DMS 273 (cell line): Measurements from ENCODE around the gene KCNB1.
"Not testable (repeated sequence)": the region's sequence is repeated elsewhere in the genome, so short reads cannot be mapped to it uniquely, and the experiment has no call there.

Experiments used
- DNase-seq: peaks from one replicate; lab custom pipeline; 2025; ENCODE audit not compliant: unreplicated experiment; lab: John Stamatoyannopoulos, UW

KCNB1 gene

GRCh38 chr20:49411221-49411925 lies 71.1 kb downstream of the KCNB1 start:
- no peak for DNase-seq

GRCh38 chr20:49409975-49410621 lies 72.4 kb downstream of the KCNB1 start:
- DNase-seq: not testable (repeated sequence)

- DNase-seq: no peak
Observed at GRCh38 chr20:49409302-49409974, 73.0 kb downstream of the KCNB1 start.

- DNase-seq: no peak
Observed at GRCh38 chr20:49408509-49409104, 73.9 kb downstream of the KCNB1 start.

- DNase-seq: no peak
Observed at GRCh38 chr20:49406666-49407065, 75.8 kb downstream of the KCNB1 start.

- DNase-seq: no peak
Observed at GRCh38 chr20:49405696-49406095, 76.8 kb downstream of the KCNB1 start.

GRCh38 chr20:49405062-49405683 lies 77.3 kb downstream of the KCNB1 start:
- DNase-seq: no peak

DNA sequence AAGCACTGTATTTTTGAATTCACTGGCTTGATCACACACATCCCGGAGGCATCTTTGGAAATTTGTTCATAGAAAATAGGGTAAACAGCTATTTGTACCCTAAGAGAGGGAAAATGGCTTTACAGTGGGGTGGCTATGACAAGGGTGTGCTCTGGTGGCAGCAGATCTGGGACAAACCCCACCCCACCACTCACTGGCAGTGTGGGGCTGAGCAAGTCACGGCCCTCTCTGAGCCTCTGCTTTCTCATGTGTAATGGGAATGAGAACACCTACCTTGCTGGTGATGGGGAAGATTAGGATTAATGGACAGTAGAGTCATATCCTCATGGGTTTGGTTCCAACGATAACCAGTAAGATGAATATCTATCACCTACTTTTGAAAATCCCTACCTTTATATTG lies 78.0 kb downstream of the KCNB1 start:
- no peak for DNase-seq

GRCh38 chr20:49403911-49404310 lies 78.6 kb downstream of the KCNB1 start:
- DNase-seq: no peak

- DNase-seq: no peak
Observed at GRCh38 chr20:49403012-49403411, 79.5 kb downstream of the KCNB1 start.

DNA sequence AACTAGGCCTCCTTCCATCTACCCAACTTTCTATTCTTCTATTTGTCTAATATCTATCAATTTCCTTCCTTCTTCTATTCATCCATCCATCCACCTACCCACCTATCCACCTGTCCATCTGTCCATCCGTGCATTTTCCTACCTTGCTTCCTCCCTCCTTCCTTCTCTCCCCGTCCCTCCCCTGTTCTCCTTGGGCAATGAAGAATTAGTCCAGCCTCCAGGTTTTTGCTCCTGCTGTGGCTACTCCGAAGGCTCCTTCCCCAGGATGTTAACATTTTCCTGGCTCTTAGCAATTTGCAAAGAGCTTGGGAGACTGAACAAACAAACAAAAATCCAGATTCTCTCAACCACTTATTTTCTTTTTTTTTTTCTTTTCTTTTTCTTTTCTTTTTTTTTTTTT lies 81.6 kb downstream of the KCNB1 start:
- no peak for DNase-seq

GRCh38 chr20:49400410-49400809 lies 82.1 kb downstream of the KCNB1 start:
- DNase-seq: no peak

DNA sequence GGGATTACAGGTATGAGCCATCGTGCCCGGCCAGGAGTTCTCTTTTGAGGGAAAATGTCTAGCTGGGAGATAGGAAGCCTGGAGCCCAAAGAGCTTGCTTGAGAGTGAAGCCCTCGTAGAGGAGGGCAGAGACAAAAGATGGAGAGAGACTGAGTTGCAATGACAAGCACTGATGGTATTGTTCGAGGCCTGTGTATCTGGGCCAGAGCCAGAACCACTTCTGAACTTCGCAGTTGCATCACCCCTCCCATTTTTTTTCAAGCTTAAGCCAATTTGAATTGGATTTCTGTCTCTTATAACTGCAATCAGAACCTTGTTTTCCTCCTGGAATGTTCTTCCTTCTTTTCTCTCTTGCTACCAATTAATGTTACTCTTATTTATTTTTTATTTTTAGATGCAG lies 83.1 kb downstream of the KCNB1 start:
- DNase-seq: no peak

GRCh38 chr20:49398401-49399144 lies 83.9 kb downstream of the KCNB1 start:
- DNase-seq: peak; percentile 20

GRCh38 chr20:49397525-49397924 lies 84.9 kb downstream of the KCNB1 start:
- DNase-seq: no peak

DNA sequence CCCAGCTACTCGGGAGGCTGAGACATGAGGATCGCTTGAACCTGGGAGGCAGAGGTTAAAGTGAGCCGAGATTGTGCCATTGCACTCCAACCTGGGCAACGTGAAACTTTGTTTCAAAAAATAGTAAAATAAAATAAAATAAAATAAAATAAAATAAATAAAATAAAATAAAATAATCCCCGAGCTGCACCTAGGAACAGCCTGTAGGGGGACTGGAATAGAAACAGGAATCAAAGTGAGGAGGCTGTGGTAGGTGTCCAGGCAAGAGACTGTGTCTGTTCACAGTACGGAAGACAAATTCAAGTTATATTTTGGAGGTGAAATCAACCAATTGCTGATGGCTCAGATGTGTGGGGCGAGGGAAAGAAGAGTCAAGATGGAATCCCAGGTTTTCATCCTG lies 86.2 kb downstream of the KCNB1 start:
- no peak for DNase-seq

- DNase-seq: no peak
Observed at GRCh38 chr20:49395659-49396058, 86.8 kb downstream of the KCNB1 start.

DNA sequence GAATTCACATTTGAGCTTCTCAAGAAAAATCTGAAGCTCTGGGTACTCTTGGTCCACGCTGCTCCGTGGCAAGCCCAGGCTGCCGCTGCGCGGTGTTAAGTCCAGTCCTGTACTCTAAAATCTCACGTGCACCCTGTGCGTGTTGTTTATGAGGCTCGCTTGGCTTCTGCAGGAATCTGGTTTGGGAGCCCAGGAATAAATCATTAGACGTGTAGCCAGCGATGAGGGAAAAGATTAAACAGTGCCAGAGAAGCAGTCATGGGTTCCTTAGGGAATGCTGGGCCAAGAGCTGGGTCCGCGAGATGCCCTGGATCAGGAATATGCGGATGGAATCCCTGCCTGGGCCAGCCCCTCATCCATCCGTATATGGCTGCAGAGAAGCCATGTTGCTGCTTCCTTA lies 87.3 kb downstream of the KCNB1 start:
- DNase-seq: no peak

- DNase-seq: no peak
Observed at GRCh38 chr20:49394757-49395156, 87.7 kb downstream of the KCNB1 start.

DNA sequence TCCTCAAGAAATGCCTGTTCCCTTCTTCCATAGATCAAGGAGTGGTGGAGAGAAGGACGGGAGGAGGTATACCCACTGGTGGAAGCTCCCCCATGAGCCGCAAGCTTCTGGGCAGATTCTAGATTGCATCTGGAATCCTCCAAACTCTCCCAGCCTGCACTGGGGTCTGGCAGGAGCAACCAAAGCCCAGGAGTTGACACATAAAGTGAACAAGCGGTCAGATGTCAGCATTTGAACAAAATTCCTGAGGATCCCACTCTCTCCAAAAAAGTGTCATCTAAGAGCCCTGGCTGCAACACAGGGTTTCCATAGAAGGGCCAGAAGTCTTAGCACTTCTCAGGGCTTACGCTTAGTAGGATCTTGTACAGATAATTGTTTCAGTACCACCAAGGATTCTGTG lies 88.2 kb downstream of the KCNB1 start:
- no peak for DNase-seq

GRCh38 chr20:49393803-49394202 lies 88.7 kb downstream of the KCNB1 start:
- DNase-seq: no peak
